Activated T-cell treated with anti-CD3 and anti-CD28 coated beads for 1 hour (primary cell): ENCODE data around the gene USPL1.

Experiments used
- DNase-seq: peaks from one replicate; pipeline ENCODE4 v3.0.0-alpha.2; 2020; ENCODE audit warnings: low read depth

Gene USPL1

DNA sequence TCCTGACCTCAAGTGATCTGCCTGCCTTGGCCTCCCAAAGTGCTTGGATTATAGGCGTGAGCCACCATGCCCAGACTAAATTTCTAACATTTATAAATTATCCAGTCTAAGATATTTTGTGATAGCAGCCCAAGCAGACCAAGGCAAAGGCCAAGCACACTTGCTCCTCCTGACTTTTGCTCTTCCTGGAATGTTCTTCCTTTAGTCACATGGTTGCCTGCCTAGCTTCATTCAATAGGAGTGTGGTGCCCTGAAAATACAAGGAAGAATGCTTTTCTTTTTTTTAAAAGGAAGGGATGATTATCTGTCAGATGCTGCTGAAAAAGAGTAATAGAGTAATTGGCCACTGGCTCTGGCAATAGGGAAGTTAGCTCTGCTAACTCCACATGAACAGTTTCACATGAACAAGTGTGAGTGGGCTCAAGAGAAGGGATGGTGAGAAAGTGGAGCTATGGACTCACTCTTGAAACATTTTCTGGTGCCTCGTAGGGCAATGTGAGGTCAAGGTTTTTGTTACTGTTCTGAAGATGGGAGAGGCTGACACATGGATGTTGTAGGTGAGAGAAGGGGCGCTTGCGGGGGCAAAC lies 47.1 kb downstream of the USPL1 start:
- no peak for DNase-seq

DNA sequence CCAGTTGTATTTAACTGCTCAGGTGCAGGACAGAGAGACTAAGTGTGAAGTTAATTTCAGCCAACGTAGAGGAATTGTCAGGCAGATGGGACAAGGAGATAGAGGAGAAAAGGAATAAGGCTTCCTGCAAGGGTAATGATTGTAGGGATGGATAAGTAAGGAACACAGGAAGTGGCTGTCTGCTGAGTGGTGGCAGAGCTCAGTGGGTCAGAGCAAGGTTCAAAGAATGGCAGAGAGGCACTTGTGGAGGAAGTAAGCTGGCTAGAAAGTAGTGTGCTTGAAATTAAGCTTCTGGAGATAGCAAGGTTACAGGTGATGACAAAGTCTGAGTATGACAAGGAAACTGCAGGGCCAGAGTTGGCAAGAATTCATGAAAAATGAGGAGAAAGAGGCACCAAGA lies 47.9 kb downstream of the USPL1 start:
- DNase-seq, result no peak

DNA sequence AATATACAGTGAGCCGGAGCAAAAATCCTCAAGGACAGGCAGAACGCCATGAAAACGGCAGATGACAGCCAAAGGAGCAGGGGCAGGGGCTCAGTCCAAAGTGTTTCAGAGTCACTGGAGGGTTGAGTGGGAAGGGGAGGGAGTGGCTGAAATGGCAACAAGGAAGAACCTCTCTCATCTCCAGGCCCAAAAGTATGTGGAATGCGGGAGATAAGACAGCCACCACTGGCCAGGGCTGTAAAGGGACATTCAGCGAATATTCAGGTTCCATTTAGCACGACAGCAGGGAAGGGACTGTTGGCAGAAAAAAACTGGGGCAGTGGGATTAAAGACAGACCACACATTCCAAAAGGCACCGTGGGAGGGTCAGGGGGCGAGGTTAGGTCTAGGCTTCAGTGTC lies 48.4 kb downstream of the USPL1 start:
- no peak for DNase-seq

DNA sequence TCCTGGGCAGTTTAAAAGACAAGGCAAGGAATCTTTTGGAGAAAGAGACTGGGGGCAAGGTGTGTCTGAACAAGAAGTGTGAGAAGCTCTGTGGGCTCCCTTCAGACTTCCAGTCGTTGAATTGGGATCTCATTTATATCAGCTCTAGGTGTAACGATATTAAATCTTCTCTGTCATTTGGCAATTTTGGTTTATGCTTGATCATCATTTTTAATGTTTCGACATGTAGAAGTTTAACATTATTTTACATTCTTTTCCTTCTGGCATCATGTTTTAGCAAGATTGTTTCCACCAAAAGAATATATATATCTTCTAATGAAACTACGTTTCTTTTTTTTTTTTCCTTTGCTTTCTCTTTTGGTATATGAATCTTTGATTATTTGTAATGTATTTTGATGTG lies 49.3 kb downstream of the USPL1 start:
- no peak for DNase-seq

DNA sequence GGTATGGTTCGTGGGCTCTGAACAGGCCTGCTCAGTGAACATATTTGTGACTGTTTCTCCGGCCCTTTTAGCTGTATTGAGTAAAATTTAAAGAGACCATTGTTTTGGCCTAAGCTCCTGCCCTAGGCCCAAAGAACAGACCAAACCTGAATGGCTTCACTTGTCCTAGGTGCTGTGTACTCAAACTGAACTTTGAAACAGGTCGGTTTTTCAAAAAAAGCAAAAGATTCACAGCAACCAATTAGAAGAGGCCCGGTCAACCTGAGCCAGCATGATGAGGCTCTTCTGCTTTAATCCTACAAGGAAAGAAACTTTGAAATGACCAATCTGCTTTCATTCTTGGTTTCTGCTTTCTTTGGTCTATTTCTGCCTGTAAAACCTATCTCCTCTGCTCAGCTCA lies 50.6 kb downstream of the USPL1 start:
- no peak for DNase-seq

DNA sequence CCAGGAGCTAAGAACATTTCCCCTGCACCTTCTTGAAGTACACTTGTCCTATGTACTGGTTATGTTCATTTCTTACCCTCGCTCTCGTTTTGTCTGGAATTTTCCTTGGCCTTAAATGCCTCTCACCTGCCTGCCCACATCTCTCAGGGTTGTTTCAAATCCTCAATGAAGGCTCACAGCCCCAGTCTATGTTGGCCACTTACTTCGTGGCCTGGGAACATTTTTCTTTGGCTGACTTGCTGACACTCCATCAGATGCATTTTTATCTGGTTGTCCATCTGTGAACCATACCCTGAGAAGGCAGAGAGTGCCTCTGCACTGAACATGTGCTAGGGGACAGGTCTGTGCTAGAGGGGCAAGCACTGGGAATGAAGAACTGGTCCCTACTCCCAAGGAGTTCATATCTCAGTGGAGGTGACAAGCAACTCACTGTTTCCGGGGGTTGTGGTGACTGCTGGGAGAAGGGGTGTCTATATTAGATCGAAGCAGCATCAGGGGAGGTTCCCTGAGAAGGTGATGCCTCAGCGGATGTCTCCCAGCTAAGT lies 53.6 kb downstream of the USPL1 start:
- no peak for DNase-seq

DNA sequence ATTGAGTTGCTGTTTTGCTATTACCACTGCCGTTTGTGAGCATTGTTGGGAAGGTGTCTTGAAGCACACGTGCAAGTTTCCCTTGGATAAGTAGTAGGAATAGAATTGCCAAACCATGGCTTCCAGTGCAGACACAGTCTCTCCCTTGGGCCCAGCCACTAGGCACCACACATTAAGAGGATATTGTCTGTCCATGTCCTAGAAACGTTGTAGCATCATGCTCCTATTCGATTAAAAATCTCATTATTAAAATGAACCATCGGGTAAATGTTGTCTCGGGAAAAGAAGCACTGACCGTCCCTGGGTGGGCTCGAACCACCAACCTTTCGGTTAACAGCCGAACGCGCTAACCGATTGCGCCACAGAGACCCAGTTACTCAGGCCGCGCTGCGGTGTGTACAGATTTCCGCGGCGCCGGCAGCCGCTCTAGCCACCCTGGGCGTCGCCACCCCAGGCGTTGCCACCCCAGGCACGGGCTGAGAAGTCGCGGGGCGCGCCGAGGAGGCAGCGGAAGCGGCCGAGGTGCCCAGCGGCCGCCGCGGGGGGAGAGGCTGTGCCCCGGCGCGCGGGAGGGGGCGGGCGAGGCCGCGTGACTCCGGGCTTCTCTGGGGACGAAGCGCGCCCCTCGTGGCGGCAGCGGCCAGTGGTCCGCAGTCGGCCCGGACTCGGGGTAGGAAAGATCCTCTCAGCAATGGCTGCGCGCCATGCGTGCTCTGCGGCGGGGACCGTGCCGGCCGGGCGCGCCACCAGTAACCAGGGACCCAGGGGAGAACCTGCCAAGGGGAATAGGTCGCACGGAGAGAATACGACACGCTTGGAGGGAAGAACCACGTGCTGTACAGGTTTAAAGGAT lies 56.2 kb downstream of the USPL1 start:
- peak; percentile 77 for DNase-seq

DNA sequence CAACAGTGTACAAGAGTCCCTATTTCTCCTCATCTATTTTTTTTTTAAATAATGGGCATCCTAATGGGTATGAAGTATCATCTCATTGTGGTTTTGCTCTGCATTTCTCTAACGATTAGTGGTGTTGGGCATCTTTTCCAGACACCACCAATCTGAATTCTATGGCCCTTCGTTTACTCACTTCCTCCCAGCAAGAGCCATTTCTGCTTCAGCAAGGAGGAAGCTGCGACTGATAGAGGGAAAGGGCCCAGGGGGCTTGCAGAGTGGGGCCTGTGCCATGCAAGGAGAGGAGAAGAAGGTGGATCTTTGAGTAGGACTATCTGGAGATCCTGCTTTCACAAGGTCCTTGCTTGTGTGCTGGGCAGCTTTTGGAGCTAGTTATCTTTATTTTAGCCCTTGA lies 58.0 kb downstream of the USPL1 start:
- DNase-seq, result no peak

DNA sequence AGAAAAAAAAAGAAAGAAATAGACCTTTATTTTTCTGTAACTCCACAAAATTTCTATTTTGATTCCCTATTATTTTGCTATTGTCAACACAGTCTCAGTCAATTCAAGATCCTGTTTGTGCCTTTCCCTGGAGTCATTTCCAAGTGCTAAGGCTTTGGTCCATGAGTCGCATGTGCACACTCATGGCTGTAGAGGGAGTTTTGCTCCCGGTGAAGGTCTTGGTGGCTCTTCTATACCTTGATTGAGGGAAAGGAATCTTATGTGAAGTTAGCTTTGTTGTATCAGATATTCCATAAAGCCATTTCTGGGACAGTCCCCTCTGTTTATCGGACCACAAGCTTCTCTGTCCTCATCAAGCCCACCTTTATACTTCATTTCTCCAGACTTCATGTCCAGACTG lies 59.0 kb downstream of the USPL1 start:
- DNase-seq, result no peak

DNA sequence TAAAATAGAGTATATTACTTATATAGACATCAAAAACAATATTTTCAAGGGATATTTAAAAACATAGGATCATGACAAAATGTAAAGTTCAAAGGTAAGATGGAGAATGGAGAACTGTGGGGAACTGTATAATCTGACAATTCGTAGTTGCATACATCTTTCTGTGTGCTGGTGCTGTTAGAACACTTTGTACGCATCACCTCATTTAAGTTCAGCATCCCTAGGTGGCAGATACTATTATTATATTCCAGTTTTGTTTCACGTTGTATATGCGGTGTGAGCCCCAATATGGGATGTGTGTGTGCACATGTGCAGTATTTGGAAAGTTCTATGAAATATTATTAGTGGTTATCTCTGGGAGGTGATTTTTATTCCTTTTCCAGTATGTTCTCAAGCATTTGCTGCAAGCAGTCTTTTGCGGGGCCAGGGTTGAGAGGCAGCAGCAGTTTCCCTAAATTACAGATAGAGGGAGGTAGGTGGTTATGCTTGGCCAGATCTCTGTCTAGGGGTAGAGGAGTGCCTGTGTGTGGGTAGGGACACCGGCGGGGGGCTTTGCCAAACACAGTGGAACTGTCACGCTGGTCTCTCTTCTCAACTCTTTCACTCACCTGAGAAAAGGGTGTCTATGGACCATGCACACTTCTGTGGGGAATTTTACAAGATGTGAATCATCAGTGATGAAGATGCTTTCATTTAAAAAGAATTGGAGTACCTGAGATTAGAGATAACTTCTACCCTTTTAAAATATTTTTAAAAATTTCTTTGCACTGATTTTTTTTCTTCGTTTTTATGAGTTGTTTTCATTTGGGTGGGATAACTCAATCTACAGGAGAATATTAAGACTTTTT lies 62.0 kb downstream of the USPL1 start:
- peak; percentile 12 for DNase-seq

DNA sequence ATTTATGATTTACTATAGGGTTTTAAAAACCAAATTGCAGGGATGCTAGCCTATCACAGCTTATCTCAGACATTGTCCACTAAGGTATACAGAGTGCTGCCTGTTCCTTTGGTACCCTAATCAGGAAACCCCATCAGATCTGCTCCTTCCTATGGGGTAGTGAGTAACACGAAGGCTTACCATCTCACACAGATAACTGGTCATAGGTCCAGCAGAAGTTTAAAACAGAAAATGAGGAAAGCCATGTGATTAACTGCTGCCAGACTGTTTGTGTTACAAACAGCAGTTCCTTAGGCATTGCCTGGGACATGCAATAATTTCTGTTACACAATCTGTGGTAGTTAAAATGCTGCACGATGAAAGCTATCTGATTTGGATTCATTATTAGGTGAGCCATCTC lies 64.1 kb downstream of the USPL1 start:
- DNase-seq, result no peak

DNA sequence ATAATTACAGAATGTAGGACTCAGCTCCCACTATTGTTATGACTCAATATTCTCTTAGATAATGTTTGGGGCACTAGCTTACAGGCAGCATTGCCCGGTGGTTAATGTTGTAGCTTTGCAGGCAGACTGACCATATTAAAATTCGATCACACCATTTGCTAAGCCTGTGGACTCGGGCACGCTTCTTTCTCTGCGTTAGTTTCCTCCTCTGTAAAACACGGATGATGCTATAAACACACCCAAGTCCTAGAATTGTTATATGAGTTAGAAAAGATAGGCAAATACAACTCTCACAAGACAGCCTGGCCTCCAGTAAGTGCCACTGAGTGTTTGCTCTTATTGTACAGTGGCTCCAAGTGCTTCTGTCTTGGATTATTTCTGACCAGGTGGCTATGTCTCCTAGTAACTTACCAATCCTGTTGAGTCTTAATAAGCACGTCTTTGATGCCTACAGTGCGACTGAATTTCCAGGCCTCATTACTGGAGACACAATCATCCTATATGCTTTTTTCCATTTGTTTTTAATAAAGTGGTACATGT lies 67.7 kb downstream of the USPL1 start:
- DNase-seq, result no peak

DNA sequence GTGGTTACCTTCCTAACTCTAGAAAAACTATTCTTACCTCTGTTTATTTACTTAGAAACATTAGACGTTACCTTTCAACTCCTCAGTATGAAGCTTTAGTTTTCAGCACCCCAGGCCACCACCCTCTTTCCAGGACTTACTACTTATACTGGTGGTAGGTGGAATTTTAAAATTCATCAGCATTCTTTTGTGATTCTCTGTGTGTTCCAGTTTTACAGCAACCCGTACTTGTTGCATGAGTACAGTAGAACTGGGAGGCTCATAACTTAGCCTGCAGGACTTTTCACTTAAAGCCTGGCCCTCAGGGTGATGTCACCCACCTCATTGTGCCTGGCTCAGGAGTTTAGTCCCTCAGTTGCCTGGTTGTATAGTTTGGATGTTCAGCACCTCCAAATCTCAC lies 68.3 kb downstream of the USPL1 start:
- no peak for DNase-seq

DNA sequence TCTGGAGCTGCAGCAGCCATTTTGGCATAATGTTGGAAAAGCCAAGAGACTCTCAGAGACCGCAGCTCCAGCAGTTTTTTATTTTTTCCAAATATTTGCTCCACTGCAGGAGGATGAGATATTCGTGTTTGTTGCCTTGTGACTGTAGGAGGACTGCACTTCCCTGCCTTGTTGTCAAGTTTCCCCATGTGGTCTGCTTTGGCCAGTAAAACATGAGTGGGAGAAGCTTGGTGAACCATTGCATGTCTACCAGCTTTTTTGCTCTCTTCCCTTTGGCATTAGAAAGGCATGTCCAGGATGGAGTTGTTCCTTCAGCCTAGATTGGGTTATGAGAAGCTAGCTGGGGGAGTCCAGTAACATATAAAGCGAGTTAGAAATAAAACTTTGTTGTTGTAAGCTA lies 69.9 kb downstream of the USPL1 start:
- no peak for DNase-seq

DNA sequence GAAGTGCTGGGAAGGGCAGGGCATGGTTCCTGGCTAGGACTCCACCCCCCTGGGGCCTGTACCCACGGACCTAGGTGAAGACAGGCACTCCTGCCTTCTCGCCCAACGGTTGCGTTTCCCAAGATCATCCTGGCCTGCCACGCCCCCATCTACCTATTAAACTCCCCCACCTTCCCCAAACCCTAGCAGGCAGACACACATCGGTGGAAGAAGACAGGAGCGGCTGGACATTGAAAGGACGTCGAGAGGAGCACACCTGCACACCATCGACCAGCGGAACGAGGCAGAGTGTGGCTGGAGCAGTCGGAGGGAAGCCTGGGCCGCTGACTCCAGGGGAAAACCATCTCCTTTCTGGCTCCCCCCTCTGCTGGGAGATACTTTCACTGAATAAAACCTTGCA lies 72.0 kb downstream of the USPL1 start:
- no peak for DNase-seq

DNA sequence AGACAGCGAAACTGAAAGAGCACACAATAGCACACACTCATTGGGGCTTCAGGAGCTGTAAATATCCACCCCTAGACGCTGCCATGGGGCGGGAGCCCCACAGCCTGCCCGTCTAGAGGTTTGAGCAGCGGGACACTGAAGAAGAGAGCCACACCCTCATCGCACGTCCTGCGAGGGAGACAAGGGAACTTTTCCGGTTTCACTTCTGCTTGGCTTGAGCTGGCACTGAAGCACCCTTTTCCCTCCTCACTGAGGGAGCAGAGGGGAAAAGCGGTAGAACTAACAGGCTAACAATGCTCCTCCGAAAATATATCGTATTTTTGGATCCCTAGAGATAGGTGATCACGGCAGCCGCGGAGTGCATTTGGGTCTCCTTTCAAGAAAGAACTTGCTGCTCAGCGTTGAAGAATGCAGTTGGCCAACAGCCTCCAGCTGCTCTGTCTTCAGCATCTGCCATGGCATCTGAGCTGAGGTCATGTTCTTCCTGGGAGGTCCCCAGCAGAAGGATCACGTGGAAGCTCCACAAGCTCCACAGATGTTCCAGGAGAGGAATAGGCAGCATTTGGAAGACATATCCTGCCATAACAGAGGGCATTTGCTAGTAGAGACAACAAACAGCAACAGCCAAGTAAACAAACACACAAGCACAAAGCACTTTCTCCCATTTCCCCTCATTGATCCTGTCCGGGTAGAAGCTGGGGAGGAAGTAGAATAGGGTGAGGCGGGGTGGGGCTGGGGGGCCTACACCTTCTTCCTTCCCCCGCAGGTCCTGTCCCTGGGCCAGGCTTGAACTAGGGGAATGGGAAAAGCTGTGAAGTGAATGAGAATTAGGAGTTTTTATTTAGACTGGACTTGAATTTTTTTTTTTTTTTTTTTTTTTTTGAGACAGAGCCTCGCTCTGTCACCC lies 72.8 kb downstream of the USPL1 start:
- DNase-seq, result no peak

DNA sequence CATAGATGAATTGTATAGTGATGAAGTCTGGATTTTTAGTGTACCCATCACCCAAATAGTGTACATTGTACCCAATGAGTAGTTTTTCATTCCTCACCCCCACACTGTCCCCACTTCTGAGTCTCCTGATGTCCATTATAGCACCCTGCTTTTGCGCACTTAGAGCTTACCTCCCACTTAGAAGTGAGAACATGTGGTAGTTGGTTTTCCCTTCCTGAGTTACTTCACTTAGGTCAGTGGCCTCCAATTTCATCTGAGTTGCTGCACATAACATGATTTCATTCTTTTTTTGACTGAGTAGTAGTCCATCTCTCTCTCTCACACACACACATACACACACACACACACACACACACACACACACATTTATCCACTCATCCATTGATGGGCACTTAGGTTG lies 74.4 kb downstream of the USPL1 start:
- no peak for DNase-seq

DNA sequence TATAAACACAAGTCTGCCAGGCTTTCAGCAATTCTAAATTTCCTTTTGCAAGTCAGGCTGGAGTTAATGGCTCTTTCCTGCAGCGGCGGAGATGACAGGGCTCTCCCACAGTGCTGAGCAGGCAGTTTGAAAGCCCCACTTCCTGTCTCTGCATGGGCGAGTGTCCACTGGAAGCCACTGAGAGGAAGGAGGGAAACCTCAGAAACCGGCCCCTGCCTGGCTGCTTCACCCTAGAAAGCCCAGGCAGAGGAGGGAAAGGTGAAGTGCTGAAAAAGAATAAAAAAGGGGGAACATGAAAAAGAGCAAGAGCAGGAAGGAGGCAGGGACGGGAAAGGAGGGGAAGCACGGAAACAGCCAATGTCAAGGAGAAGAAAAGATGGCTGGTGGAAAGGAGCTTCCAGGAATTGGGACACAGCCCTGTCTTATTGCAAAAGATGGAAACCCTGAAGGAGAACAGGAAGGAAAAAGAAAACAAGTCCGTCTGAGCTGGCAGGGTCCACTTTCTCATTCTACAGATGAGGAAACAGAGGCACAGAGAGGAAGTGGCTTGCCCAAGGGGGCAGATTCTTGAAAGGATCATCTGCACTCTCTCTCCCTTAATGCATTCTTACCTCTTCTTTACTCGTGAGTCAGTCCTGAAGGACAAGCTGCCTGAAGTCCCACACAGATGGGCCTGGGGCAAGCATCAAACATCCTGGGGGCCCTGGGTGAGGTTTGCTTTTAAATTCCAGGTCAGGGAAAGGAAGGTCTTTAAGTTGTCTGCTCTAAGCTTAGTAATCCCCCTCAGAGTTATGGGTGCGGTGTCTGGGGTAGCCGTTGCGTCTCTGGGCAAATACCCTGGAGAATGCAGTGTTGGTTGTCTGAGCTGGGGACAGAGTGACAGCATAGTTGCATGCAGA lies 78.8 kb downstream of the USPL1 start:
- DNase-seq, result no peak

DNA sequence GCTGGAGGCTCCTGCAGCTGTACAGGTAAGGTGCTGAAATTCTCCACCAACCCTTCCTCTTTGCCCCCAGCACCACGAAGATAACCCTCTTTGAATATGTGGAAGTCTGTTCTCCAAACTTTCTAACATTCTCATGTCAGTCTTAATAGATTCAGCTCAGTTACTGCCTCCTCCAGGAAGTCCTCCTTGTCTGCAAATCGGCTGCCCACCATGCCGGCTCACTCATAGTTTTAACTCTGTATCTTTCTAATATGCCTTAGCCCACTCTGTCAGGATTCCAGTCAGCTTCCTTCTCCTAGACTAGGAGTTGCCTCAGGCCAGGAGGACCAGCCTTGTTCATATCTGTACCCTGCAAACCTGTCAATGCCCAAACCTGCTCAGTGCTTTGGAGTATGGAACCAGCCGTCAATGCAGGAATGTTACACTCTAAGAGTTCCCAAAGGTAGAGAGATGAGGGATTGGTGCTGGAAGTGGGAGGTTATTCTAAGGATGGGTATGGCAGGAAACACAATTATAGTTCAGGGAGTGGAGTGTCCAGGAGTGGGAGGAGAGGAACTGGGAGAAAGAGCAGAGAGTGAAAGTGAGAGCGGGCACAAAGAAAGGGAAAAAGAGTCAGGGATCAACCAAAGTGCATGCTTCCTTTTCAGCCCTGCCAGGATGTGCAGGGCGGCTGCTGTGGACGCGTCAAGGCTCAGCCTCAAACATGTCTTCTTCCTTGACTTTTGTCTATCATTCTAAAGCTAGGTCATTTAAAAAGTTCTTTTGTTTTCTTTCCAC lies 79.6 kb downstream of the USPL1 start:
- DNase-seq, result no peak

DNA sequence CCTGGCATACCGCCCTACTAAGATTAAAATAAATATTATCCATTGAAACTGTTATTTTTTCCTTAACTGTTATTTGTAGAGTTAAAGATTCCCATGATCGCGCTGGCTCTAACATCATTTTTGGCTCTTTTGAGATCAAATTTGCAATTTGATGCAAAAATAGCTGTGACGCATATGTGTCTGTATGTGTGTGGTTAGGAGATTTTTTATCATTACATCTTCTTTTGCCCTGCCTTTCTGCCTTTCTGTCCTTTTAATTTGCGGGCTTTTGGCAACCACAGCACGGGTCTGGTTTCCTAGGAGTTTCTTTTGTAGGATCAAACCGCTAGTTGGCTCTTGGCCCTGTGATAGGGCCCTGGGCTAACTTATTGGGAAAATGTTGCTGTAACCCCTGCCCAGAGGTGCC lies 80.3 kb downstream of the USPL1 start:
- no peak for DNase-seq
